ENCODE data around the gene FHL2.

DNA sequence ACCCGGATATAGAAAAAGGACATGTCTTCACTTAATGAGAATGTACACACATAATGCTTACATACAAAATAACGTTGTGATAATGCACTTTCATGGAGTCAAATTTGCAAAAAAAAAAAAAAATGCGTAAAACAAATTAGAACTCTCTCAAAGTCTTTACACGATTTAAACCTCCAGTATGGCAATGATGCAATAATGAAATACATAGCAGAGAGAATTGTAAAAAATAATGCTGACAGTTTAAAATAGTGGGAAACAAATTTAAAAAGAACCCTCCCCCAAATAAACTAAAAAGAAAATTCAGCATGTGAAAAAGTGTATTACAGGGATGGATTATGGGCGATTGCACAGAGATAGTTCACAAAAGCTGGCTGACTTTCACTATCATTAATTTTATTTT lies 46.6 kb upstream of the FHL2 start:
- no peak for TF ChIP-seq CTCF (IDR thresholded peaks at IDR 0.05)
- TF ChIP-seq POLR2A (IDR thresholded peaks at IDR 0.05) = no peak

Data from right lobe of liver (tissue), 4 donors.